Activated CD4-positive, alpha-beta T cell treated with anti-CD3 and anti-CD28 coated beads, Interleukin-2, amount 10 ng/mL, durations not matched to agents 24 days and 14 days (primary cell): ENCODE measurements around the gene PMS2. TPM values are rescaled to one million over a fixed set of nuclear protein-coding genes. Genes with fewer than 3 reads are reported as not detected.
"Not testable (repeated sequence)": the region's sequence is repeated elsewhere in the genome, so short reads cannot be mapped to it uniquely, and the experiment has no call there.

ENCODE experiments used
- DNase-seq: peaks from one replicate; pipeline ENCODE4 v3.0.0; 2022
- H3K27ac Mint-ChIP-seq: one replicate; pipeline ENCODE4 v1.8.0; 2022; ENCODE audit warnings: mild to moderate bottlenecking, mixed read lengths
- H3K27me3 Mint-ChIP-seq: one replicate; pipeline ENCODE4 v1.8.0; 2022; ENCODE audit warnings: mixed read lengths
- H3K36me3 Mint-ChIP-seq: one replicate; pipeline ENCODE4 v1.8.0; 2022; ENCODE audit warnings: low read depth, mild to moderate bottlenecking, mixed read lengths
- H3K4me1 Mint-ChIP-seq: one replicate; pipeline ENCODE4 v1.8.0; 2021; ENCODE audit warnings: mixed read lengths
- H3K4me3 Mint-ChIP-seq: one replicate; pipeline ENCODE4 v1.8.0; 2022; ENCODE audit warnings: mild to moderate bottlenecking, moderate library complexity, mixed read lengths
- H3K9me3 Mint-ChIP-seq: one replicate; pipeline ENCODE4 v1.8.0; 2021; ENCODE audit warnings: mixed read lengths
- intact Hi-C: fragments of 100-400 bp; cut with micrococcal nuclease; formaldehyde crosslinking; loops from one replicate; pipeline ENCODE4 v1.15.1; 2023
- total RNA-seq: library from RNA; stranded (reverse); gene quantifications from 2 replicates; pipeline ENCODE4 v1.2.3, GENCODE V29; 2022

The PMS2 gene
- total RNA-seq, 1 donor from 2014 or later: 24.1 TPM

- H3K27me3 Mint-ChIP-seq: not testable (repeated sequence)
Measured at GRCh38 chr7:5924180-5924579, 84.7 kb downstream of the PMS2 start.

More at GRCh38 chr7:5924180-5924579, 84.7 kb downstream of the PMS2 start:
- H3K4me3 Mint-ChIP-seq, DNase-seq, intact Hi-C loops, H3K36me3 Mint-ChIP-seq, H3K27ac Mint-ChIP-seq, H3K4me1 Mint-ChIP-seq, H3K9me3 Mint-ChIP-seq: not testable (repeated sequence)

Other genes with a start within 250 kb of the PMS2 start
- gene RNF216, start 227.4 kb downstream of the PMS2 start, total RNA-seq: 41.0 and 41.1 TPM in 2 replicates
- not detected in 2 replicates for gene OCM, start 128.3 kb downstream of the PMS2 start, total RNA-seq
- gene CCZ1, start 110.3 kb downstream of the PMS2 start, total RNA-seq: 108 and 124 TPM in 2 replicates
- gene RSPH10B, start 38.4 kb downstream of the PMS2 start, total RNA-seq: 0.49 TPM in 1 of 2 replicates, not detected in the other
- 86.2 and 95.6 TPM in 2 replicates for gene AIMP2, start 223 bp upstream of the PMS2 start, total RNA-seq
- gene ANKRD61, start 22.3 kb upstream of the PMS2 start, total RNA-seq: 0.31 and 0.58 TPM in 2 replicates
- 105 and 108 TPM in 2 replicates for gene EIF2AK1, start 50.1 kb upstream of the PMS2 start, total RNA-seq
- gene USP42, start 95.9 kb upstream of the PMS2 start, total RNA-seq: 16.6 and 17.0 TPM in 2 replicates